Urothelium cell line (cell line): ENCODE data around the gene EFCAB7.

Source experiments
- DNase-seq: peaks from one replicate; pipeline ENCODE4 v3.0.0; 2011; ENCODE audit warnings: low spot score, mixed read lengths
- FAIRE-seq: peaks from 2 replicates; lab custom pipeline; 2011; peaks lifted over from hg19 to GRCh38; lab: Jason Lieb, UNC

Gene EFCAB7

GRCh38 chr1:63522891-63523728 is at the start of gene EFCAB7, which contains the start of gene ITGB3BP:
Gene EFCAB7 (plus strand): TSS chr1:63523525. CDS start chr1:63525573, 2,048 bp downstream.
Gene ITGB3BP (minus strand): TSS chr1:63523225. CDS start chr1:63523133, 92 bp downstream.
- no peak for FAIRE-seq

GRCh38 chr1:63475761-63476160 is 47.6 kb upstream of the EFCAB7 start:
- DNase-seq, result no peak
- FAIRE-seq, result no peak

More at GRCh38 chr1:63522891-63523728, at the start of gene EFCAB7, which contains the start of gene ITGB3BP:
- peak; percentile 90 for DNase-seq

- DNase-seq (no peak), FAIRE-seq (peak; percentile 56)
These were observed 43.3 kb upstream of the EFCAB7 start for GRCh38 chr1:63480057-63480456.

GRCh38 chr1:63486629-63487028 is 36.7 kb upstream of the EFCAB7 start:
- DNase-seq (no peak), FAIRE-seq (no peak)

- FAIRE-seq, result no peak
These were observed 35.8 kb upstream of the EFCAB7 start for GRCh38 chr1:63487336-63488065.

GRCh38 chr1:63497577-63497976 is 25.7 kb upstream of the EFCAB7 start:
- no peak for DNase-seq
- FAIRE-seq, result no peak

More at GRCh38 chr1:63487336-63488065, 35.8 kb upstream of the EFCAB7 start:
- DNase-seq, result no peak

GRCh38 chr1:63498106-63498505 is 25.2 kb upstream of the EFCAB7 start:
- DNase-seq (no peak), FAIRE-seq (no peak)

- no peak for FAIRE-seq
- DNase-seq, result no peak
These were observed 22.1 kb upstream of the EFCAB7 start for GRCh38 chr1:63501256-63501655.

- DNase-seq (no peak), FAIRE-seq (no peak)
These were observed 16.5 kb upstream of the EFCAB7 start for GRCh38 chr1:63506782-63507181.

GRCh38 chr1:63509718-63510117 is 13.6 kb upstream of the EFCAB7 start:
- DNase-seq (no peak), FAIRE-seq (no peak)

GRCh38 chr1:63512584-63512983 is 10.7 kb upstream of the EFCAB7 start:
- FAIRE-seq, result no peak

GRCh38 chr1:63516629-63517028 is 6.7 kb upstream of the EFCAB7 start:
- DNase-seq, result no peak
- FAIRE-seq, result no peak

More at GRCh38 chr1:63512584-63512983, 10.7 kb upstream of the EFCAB7 start:
- no peak for DNase-seq

GRCh38 chr1:63523738-63524137 is 413 bp downstream of the EFCAB7 start:
- DNase-seq (no peak), FAIRE-seq (no peak)

- FAIRE-seq, result no peak
- no peak for DNase-seq
These were observed 876 bp downstream of the EFCAB7 start for GRCh38 chr1:63524201-63524600.

- DNase-seq (no peak), FAIRE-seq (no peak)
These were observed 9.4 kb downstream of the EFCAB7 start for GRCh38 chr1:63532727-63533126.

- no peak for FAIRE-seq
- DNase-seq, result no peak
These were observed 10.6 kb downstream of the EFCAB7 start for GRCh38 chr1:63533931-63534330.

- FAIRE-seq, result no peak
- DNase-seq, result no peak
These were observed 11.1 kb downstream of the EFCAB7 start for GRCh38 chr1:63534406-63534805.

- FAIRE-seq (no peak), DNase-seq (no peak)
These were observed 13.7 kb downstream of the EFCAB7 start for GRCh38 chr1:63537006-63537405.

- no peak for FAIRE-seq
These were observed 14.6 kb downstream of the EFCAB7 start for GRCh38 chr1:63537940-63538339.

GRCh38 chr1:63545780-63546179 is 22.5 kb downstream of the EFCAB7 start:
- DNase-seq (no peak), FAIRE-seq (no peak)

More at GRCh38 chr1:63537940-63538339, 14.6 kb downstream of the EFCAB7 start:
- DNase-seq, result no peak

- DNase-seq (no peak), FAIRE-seq (no peak)
These were observed 24.4 kb downstream of the EFCAB7 start for GRCh38 chr1:63547621-63548294.
